ENCODE results near the gene TSPAN5.
"Not testable (repeated sequence)": the region's sequence is repeated elsewhere in the genome, so short reads cannot be mapped to it uniquely, and the experiment has no call there.

Gene TSPAN5

GRCh38 chr4:98555798-98556445 is 102.5 kb downstream of the TSPAN5 start:
- no peak for DNase-seq (ENCODE audit: low read depth, low spot score)

- DNase-seq (ENCODE audit: low read depth, low spot score), result no peak
These were observed 111.4 kb downstream of the TSPAN5 start for GRCh38 chr4:98546910-98547594.

GRCh38 chr4:98544818-98545414 is 113.5 kb downstream of the TSPAN5 start:
- DNase-seq (ENCODE audit: low read depth, low spot score), result no peak

- no peak for DNase-seq (ENCODE audit: low read depth, low spot score)
These were observed 114.1 kb downstream of the TSPAN5 start for GRCh38 chr4:98544141-98544817.

GRCh38 chr4:98542011-98542410 is 116.4 kb downstream of the TSPAN5 start:
- DNase-seq (ENCODE audit: low read depth, low spot score), result no peak

GRCh38 chr4:98540803-98541202 is 117.6 kb downstream of the TSPAN5 start:
- DNase-seq (ENCODE audit: low read depth, low spot score), result no peak

- DNase-seq (ENCODE audit: low read depth, low spot score), result no peak
These were observed 118.7 kb downstream of the TSPAN5 start for GRCh38 chr4:98539741-98540140.

- no peak for DNase-seq (ENCODE audit: low read depth, low spot score)
These were observed 119.1 kb downstream of the TSPAN5 start for GRCh38 chr4:98539299-98539698.

GRCh38 chr4:98536631-98537030 is 121.8 kb downstream of the TSPAN5 start:
- DNase-seq (ENCODE audit: low read depth, low spot score), result no peak

GRCh38 chr4:98534146-98534545 is 124.3 kb downstream of the TSPAN5 start:
- DNase-seq (ENCODE audit: low read depth, low spot score), result not testable (repeated sequence)

GRCh38 chr4:98530572-98530971 is 127.8 kb downstream of the TSPAN5 start:
- no peak for DNase-seq (ENCODE audit: low read depth, low spot score)

GRCh38 chr4:98529970-98530569 is 128.3 kb downstream of the TSPAN5 start:
- no peak for DNase-seq (ENCODE audit: low read depth, low spot score)

- DNase-seq (ENCODE audit: low read depth, low spot score), result no peak
These were observed 129.5 kb downstream of the TSPAN5 start for GRCh38 chr4:98528882-98529281.

GRCh38 chr4:98527534-98528269 is 130.7 kb downstream of the TSPAN5 start:
- DNase-seq (ENCODE audit: low read depth, low spot score), result no peak

GRCh38 chr4:98524230-98524629 is 134.2 kb downstream of the TSPAN5 start:
- DNase-seq (ENCODE audit: low read depth, low spot score), result no peak

- DNase-seq (ENCODE audit: low read depth, low spot score), result no peak
These were observed 135.6 kb downstream of the TSPAN5 start for GRCh38 chr4:98522636-98523395.

- no peak for DNase-seq (ENCODE audit: low read depth, low spot score)
These were observed 136.3 kb downstream of the TSPAN5 start for GRCh38 chr4:98522062-98522461.

GRCh38 chr4:98521486-98521885 is 136.9 kb downstream of the TSPAN5 start:
- no peak for DNase-seq (ENCODE audit: low read depth, low spot score)

- no peak for DNase-seq (ENCODE audit: low read depth, low spot score)
These were observed 139.0 kb downstream of the TSPAN5 start for GRCh38 chr4:98519268-98519977.
